Measurements from ENCODE around the gene LEO1. TPM values are rescaled to one million over a fixed set of nuclear protein-coding genes. Genes with fewer than 3 reads are reported as not detected.

The LEO1 gene
- polyA plus RNA-seq, 4 donors: 14.3 to 21.7 (median 20.1) TPM

- H3K9me3 ChIP-seq (ENCODE audit: control insufficient read depth in 2 of 2, insufficient read depth in 1 of 2, low read depth in 1 of 2, low read length in 1 of 2): no peaks in the 10 kb centered on the region
- DNase-seq: no peak
- no peak overlapping the region for H3K27ac ChIP-seq (ENCODE audit: low read depth in 1 of 3, low read length in 2 of 3)
- H3K36me3 ChIP-seq (ENCODE audit: control insufficient read depth in 3 of 3, insufficient read depth in 2 of 3, low read depth in 1 of 3, low read length in 3 of 3): peaks cover 0 to 26% (median 6%) of the 10 kb centered on the region in 3 donors
- H3K4me3 ChIP-seq (ENCODE audit: low read depth in 1 of 3, low read length in 3 of 3): no peak overlapping the region
- 94 to 96% (median 96%) methylated on average over 4 of the region's 4 CpGs for WGBS, 3 donors
- H3K27me3 ChIP-seq (ENCODE audit: control insufficient read depth in 3 of 3, insufficient read depth in 3 of 3, low read length in 3 of 3): no peaks in the 10 kb centered on the region
- no peak for FAIRE-seq
- no peaks in the 10 kb centered on the region for H3K4me1 ChIP-seq (ENCODE audit: control insufficient read depth in 3 of 3, insufficient read depth in 2 of 3, low read depth in 1 of 3, low read length in 2 of 3)
Observed at GRCh38 chr15:51931638-51932037, 39.9 kb downstream of the LEO1 start.

- H3K4me3 ChIP-seq (ENCODE audit: low read depth in 1 of 3, low read length in 3 of 3): no peak overlapping the region
- peaks cover 0 to 23% (median 8%) of the 10 kb centered on the region in 3 donors for H3K36me3 ChIP-seq (ENCODE audit: control insufficient read depth in 3 of 3, insufficient read depth in 2 of 3, low read depth in 1 of 3, low read length in 3 of 3)
- no peak overlapping the region for H3K27ac ChIP-seq (ENCODE audit: low read depth in 1 of 3, low read length in 2 of 3)
- WGBS, 3 donors: 93 to 100% (median 94%) methylated on average over 3 of the region's 3 CpGs
- H3K9me3 ChIP-seq (ENCODE audit: control insufficient read depth in 2 of 2, insufficient read depth in 1 of 2, low read depth in 1 of 2, low read length in 1 of 2): no peaks in the 10 kb centered on the region
- H3K4me1 ChIP-seq (ENCODE audit: control insufficient read depth in 3 of 3, insufficient read depth in 2 of 3, low read depth in 1 of 3, low read length in 2 of 3): no peaks in the 10 kb centered on the region
- FAIRE-seq (no peak), DNase-seq (no peak)
- H3K27me3 ChIP-seq (ENCODE audit: control insufficient read depth in 3 of 3, insufficient read depth in 3 of 3, low read length in 3 of 3): no peaks in the 10 kb centered on the region
Observed at GRCh38 chr15:51931016-51931415, 40.6 kb downstream of the LEO1 start.

- DNase-seq (no peak), FAIRE-seq (no peak)
- WGBS, 3 donors: 97 to 99% (median 99%) methylated on average over 3 of the region's 3 CpGs
- Histone ChIP-seq H3K27me3 (ENCODE audit: control insufficient read depth in 3 of 3, insufficient read depth in 3 of 3, low read length in 3 of 3) (no peaks in the 10 kb centered on the region), H3K27ac (ENCODE audit: low read depth in 1 of 3, low read length in 2 of 3) (no peak overlapping the region), H3K4me1 (ENCODE audit: control insufficient read depth in 3 of 3, insufficient read depth in 2 of 3, low read depth in 1 of 3, low read length in 2 of 3) (no peaks in the 10 kb centered on the region), H3K9me3 (ENCODE audit: control insufficient read depth in 2 of 2, insufficient read depth in 1 of 2, low read depth in 1 of 2, low read length in 1 of 2) (no peaks in the 10 kb centered on the region), H3K36me3 (ENCODE audit: control insufficient read depth in 3 of 3, insufficient read depth in 2 of 3, low read depth in 1 of 3, low read length in 3 of 3) (peaks cover 6 to 40% (median 8%) of the 10 kb centered on the region in 3 donors), H3K4me3 (ENCODE audit: low read depth in 1 of 3, low read length in 3 of 3) (no peak overlapping the region)
Observed at GRCh38 chr15:51926809-51927208, 44.8 kb downstream of the LEO1 start.

GRCh38 chr15:51924156-51925068, 47.2 kb downstream of the LEO1 start:
- no peak overlapping the region for H3K27ac ChIP-seq (ENCODE audit: low read depth in 1 of 3, low read length in 2 of 3)
- DNase-seq (no peak), FAIRE-seq (no peak)
- H3K4me1 ChIP-seq (ENCODE audit: control insufficient read depth in 3 of 3, insufficient read depth in 2 of 3, low read depth in 1 of 3, low read length in 2 of 3): no peaks in the 10 kb centered on the region
- 79 to 83% (median 79%) methylated on average over 11 of the region's 11 CpGs for WGBS, 3 donors
- no peak overlapping the region for H3K4me3 ChIP-seq (ENCODE audit: low read depth in 1 of 3, low read length in 3 of 3)
- peaks cover 8 to 44% (median 9%) of the 10 kb centered on the region in 3 donors for H3K36me3 ChIP-seq (ENCODE audit: control insufficient read depth in 3 of 3, insufficient read depth in 2 of 3, low read depth in 1 of 3, low read length in 3 of 3)
- no peaks in the 10 kb centered on the region for H3K27me3 ChIP-seq (ENCODE audit: control insufficient read depth in 3 of 3, insufficient read depth in 3 of 3, low read length in 3 of 3)
- H3K9me3 ChIP-seq (ENCODE audit: control insufficient read depth in 2 of 2, insufficient read depth in 1 of 2, low read depth in 1 of 2, low read length in 1 of 2): no peaks in the 10 kb centered on the region

GRCh38 chr15:51917493-51917892, 54.1 kb downstream of the LEO1 start:
- DNase-seq (peak; percentile 14 to 42), FAIRE-seq (no peak)
- Histone ChIP-seq H3K4me3 (ENCODE audit: low read depth in 1 of 3, low read length in 3 of 3) (no peak overlapping the region), H3K4me1 (ENCODE audit: control insufficient read depth in 3 of 3, insufficient read depth in 2 of 3, low read depth in 1 of 3, low read length in 2 of 3) (no peaks in the 10 kb centered on the region), H3K36me3 (ENCODE audit: control insufficient read depth in 3 of 3, insufficient read depth in 2 of 3, low read depth in 1 of 3, low read length in 3 of 3) (peaks cover 12 to 49% (median 13%) of the 10 kb centered on the region in 3 donors), H3K9me3 (ENCODE audit: control insufficient read depth in 2 of 2, insufficient read depth in 1 of 2, low read depth in 1 of 2, low read length in 1 of 2) (no peaks in the 10 kb centered on the region), H3K27ac (ENCODE audit: low read depth in 1 of 3, low read length in 2 of 3) (no peak overlapping the region), H3K27me3 (ENCODE audit: control insufficient read depth in 3 of 3, insufficient read depth in 3 of 3, low read length in 3 of 3) (no peaks in the 10 kb centered on the region)
- 88 to 93% (median 90%) methylated on average over 2 of the region's 2 CpGs for WGBS, 3 donors

GRCh38 chr15:51912528-51912927, 59.0 kb downstream of the LEO1 start:
- Histone ChIP-seq H3K9me3 (ENCODE audit: control insufficient read depth in 2 of 2, insufficient read depth in 1 of 2, low read depth in 1 of 2, low read length in 1 of 2) (no peaks in the 10 kb centered on the region), H3K4me1 (ENCODE audit: control insufficient read depth in 3 of 3, insufficient read depth in 2 of 3, low read depth in 1 of 3, low read length in 2 of 3) (peaks cover 0 to 2% (median 2%) of the 10 kb centered on the region in 3 donors), H3K27ac (ENCODE audit: low read depth in 1 of 3, low read length in 2 of 3) (no peak overlapping the region), H3K27me3 (ENCODE audit: control insufficient read depth in 3 of 3, insufficient read depth in 3 of 3, low read length in 3 of 3) (no peaks in the 10 kb centered on the region), H3K4me3 (ENCODE audit: low read depth in 1 of 3, low read length in 3 of 3) (no peak overlapping the region), H3K36me3 (ENCODE audit: control insufficient read depth in 3 of 3, insufficient read depth in 2 of 3, low read depth in 1 of 3, low read length in 3 of 3) (peaks cover 5 to 26% (median 10%) of the 10 kb centered on the region in 3 donors)
- 95 to 97% (median 96%) methylated on average over 3 of the region's 3 CpGs for WGBS, 3 donors
- DNase-seq: no peak
- FAIRE-seq: no peak

- Histone ChIP-seq H3K36me3 (ENCODE audit: control insufficient read depth in 3 of 3, insufficient read depth in 2 of 3, low read depth in 1 of 3, low read length in 3 of 3) (peaks cover 4 to 20% (median 7%) of the 10 kb centered on the region in 3 donors), H3K27ac (ENCODE audit: low read depth in 1 of 3, low read length in 2 of 3) (no peak overlapping the region), H3K9me3 (ENCODE audit: control insufficient read depth in 2 of 2, insufficient read depth in 1 of 2, low read depth in 1 of 2, low read length in 1 of 2) (no peaks in the 10 kb centered on the region), H3K4me1 (ENCODE audit: control insufficient read depth in 3 of 3, insufficient read depth in 2 of 3, low read depth in 1 of 3, low read length in 2 of 3) (peaks cover 0 to 2% (median 2%) of the 10 kb centered on the region in 3 donors), H3K4me3 (ENCODE audit: low read depth in 1 of 3, low read length in 3 of 3) (no peak overlapping the region), H3K27me3 (ENCODE audit: control insufficient read depth in 3 of 3, insufficient read depth in 3 of 3, low read length in 3 of 3) (no peaks in the 10 kb centered on the region)
- WGBS, 3 donors: 83 to 94% (median 89%) methylated on average over 2 of the region's 2 CpGs
- DNase-seq (no peak), FAIRE-seq (no peak)
Observed at GRCh38 chr15:51909584-51909983, 62.0 kb downstream of the LEO1 start.

DNA sequence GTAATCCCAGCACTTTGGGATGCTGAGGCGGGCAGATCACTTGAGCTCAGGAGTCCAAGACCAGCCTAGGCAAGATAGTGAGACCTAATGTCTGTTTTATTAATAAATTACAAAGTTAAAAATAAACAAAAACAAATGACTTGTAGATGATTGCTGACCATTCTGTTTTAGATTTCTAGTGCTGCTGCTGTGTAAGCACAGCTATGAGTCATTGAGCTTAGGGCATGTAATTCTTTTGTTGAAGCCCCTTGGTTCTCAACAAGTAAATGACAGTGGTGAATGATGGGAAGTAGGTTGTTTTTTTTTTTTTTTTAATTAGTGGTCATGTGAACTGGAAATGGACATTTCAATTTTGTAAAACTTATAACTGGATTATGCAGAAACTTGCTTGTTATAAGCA, 63.3 kb downstream of the LEO1 start:
- H3K4me1 ChIP-seq (ENCODE audit: control insufficient read depth in 3 of 3, insufficient read depth in 2 of 3, low read depth in 1 of 3, low read length in 2 of 3): peaks cover 0 to 2% (median 2%) of the 10 kb centered on the region in 3 donors
- H3K36me3 ChIP-seq (ENCODE audit: control insufficient read depth in 3 of 3, insufficient read depth in 2 of 3, low read depth in 1 of 3, low read length in 3 of 3): peaks cover 4 to 16% (median 4%) of the 10 kb centered on the region in 3 donors
- H3K4me3 ChIP-seq (ENCODE audit: low read depth in 1 of 3, low read length in 3 of 3): no peak overlapping the region
- H3K9me3 ChIP-seq (ENCODE audit: control insufficient read depth in 2 of 2, insufficient read depth in 1 of 2, low read depth in 1 of 2, low read length in 1 of 2): no peaks in the 10 kb centered on the region
- FAIRE-seq: no peak
- no peak overlapping the region for H3K27ac ChIP-seq (ENCODE audit: low read depth in 1 of 3, low read length in 2 of 3)
- 88 to 98% (median 93%) methylated on average over 1 of the region's 1 CpG for WGBS, 3 donors
- no peak for DNase-seq
- no peaks in the 10 kb centered on the region for H3K27me3 ChIP-seq (ENCODE audit: control insufficient read depth in 3 of 3, insufficient read depth in 3 of 3, low read length in 3 of 3)
